Right cardiac atrium (tissue), 5 donors: ENCODE measurements around the gene ARMH3. TPM values are rescaled to one million over a fixed set of nuclear protein-coding genes. Genes with fewer than 3 reads are reported as not detected.

Experiments
- ATAC-seq, 2 donors: fragments of 200-7000 bp; cut with Tn5 transposase; one replicate each; pipeline versions ENCODE4 v1.8.0 to v1.9.1; 2020; ENCODE audit warnings: moderate library complexity in 2 of 2, mild to moderate bottlenecking in 1 of 2
- DNase-seq, 3 donors: peaks; one replicate each; pipeline ENCODE4 v3.0.0-alpha.2; 2020
- H3K27ac ChIP-seq: one replicate; pipeline ENCODE4 v1.5.1; 2013; ENCODE audit warnings: mild to moderate bottlenecking, low read length, control low read depth, moderate library complexity
- H3K27me3 ChIP-seq: one replicate; pipeline ENCODE4 v1.6.1; 2013; ENCODE audit not compliant: control insufficient read depth, insufficient read depth
- H3K4me1 ChIP-seq: one replicate; pipeline ENCODE4 v1.6.1; 2013; ENCODE audit warnings: low read length; ENCODE audit not compliant: control insufficient read depth, insufficient read depth
- H3K4me3 ChIP-seq: one replicate; pipeline ENCODE4 v1.5.1; 2013; ENCODE audit warnings: low read length, control low read depth
- H3K9me3 ChIP-seq: one replicate; pipeline ENCODE4 v1.6.1; 2013; ENCODE audit warnings: low read length; ENCODE audit not compliant: control insufficient read depth
- WGBS: extraction: QIAGEN DNeasy Blood & Tissue Kit; methylation state at CpG from one replicate; pipeline ENCODE4 v1.1.7; 2013; 5-methylcytosine and 5-hydroxymethylcytosine counted together
- intact Hi-C, 4 donors: fragments of 100-400 bp; cut with DNase I; formaldehyde crosslinking; loops; one replicate each; pipeline versions ENCODE4 v1.11.0 to v1.14.0; 2022 to 2023
- polyA plus RNA-seq: library from polyadenylated mRNA; stranded (reverse); fragments of 200-250 nt; gene quantifications from one replicate; pipeline ENCODE4 v1.2.3, GENCODE V29; 2013
- total RNA-seq, 4 donors: library from RNA; stranded (reverse); fragmentation: NEBNext Ultra II Directional; extraction: Animal tissue kit (Norgen Biotek cat#: 25700); gene quantifications; one replicate each; pipeline ENCODE4 v1.2.1, GENCODE V29; 2021
- donor health status: healthy with polysubstance abuse.
- donor health status: DM: no; HTN: yes; CAD: no.
- donor health status: DM: no; HTN: no; CAD: no.
- donor health status: DM: no; HTN: yes; CAD: no; lungs with severe emphysema.
- donor health status: DM: yes; HTN: yes; CAD: no.

ARMH3 gene
- total and polyA plus RNA-seq, 5 donors = 38.1 to 87.3 (median 48.0) TPM

DNA sequence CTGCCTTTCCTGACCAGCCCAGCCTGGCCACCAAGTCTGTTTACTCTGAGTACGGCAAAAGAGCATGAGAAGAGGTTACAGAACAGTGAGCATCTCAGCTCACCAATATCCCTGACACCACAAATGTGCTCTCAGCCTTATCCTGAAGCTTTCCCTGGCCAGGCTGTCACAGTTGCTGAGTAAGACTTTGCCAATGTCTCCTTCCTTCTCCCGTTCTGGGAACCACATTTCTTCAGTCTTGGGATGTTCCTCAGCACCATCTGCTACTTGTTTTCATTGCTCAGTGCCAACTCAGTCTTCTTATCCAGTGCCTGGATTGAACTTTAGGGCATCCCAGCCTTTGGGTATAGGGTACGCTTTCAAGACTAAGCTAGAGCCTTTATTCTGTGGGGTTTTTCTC, 205.2 kb downstream of the ARMH3 start:
- Histone ChIP-seq H3K4me3 (no peak overlapping the region), H3K9me3 (no peaks in the 10 kb centered on the region), H3K4me1 (peaks cover 25% of the 10 kb centered on the region), H3K27ac (peak overlapping the region; percentile 95), H3K27me3 (no peaks in the 10 kb centered on the region)
- DNase-seq = no peak
- 84% methylated on average over 3 of the region's 3 CpGs for WGBS
- intact Hi-C loops = no loop called here
- no peak for ATAC-seq

DNA sequence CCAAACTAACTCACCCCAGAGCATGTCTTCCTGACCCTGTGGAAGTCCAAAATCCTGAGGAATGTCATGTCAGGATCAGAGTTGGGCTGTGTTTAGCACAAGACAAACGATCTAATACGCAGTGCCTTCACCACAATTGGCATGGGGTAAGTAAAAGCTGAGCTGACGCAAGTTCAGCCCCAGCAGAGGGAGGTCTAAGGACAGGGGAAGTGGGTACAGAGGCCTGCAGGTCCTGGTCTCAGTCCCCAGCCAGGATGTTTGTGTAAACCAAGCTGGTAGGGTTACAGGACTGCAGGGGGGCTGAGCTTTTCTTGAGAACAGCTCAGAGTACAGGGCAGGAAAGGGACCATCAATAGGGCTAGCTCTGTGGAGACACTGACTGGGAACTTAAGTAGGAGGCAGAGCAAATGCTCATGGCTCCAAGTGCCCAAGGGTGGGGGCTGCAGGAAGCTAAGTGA, 207.1 kb downstream of the ARMH3 start:
- peaks cover 24% of the 10 kb centered on the region for H3K4me1 ChIP-seq
- no peaks in the 10 kb centered on the region for H3K9me3 ChIP-seq
- intact Hi-C loops = no loop called here
- ATAC-seq (peak; percentile 15 to 33), DNase-seq (no peak)
- H3K27ac ChIP-seq = peak overlapping the region; percentile 26
- H3K27me3 ChIP-seq = no peaks in the 10 kb centered on the region
- no peak overlapping the region for H3K4me3 ChIP-seq
- 55% methylated on average over 3 of the region's 3 CpGs for WGBS

DNA sequence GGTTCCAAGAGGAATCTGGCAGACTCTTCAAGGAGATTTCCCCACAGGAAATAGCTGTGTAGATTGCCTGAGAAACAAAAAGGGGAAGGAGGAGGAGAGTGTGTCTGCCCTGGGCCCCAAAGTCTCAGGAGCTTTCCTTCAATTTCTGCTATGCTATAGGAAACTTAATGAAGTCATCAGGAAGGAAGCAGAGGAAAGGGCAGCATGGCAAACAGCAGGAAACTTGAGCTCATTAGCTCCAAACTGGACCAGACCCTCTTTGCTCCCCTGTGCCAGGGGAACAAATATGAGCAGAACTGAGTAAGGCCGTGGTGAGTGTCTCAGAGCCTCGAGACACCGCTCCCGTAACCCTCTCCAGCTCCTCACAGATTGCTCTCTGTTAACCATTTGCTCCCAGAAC, 207.6 kb downstream of the ARMH3 start:
- peak in 1 of 2 donors; percentile 4 for ATAC-seq
- no peaks in the 10 kb centered on the region for H3K27me3 ChIP-seq
- no peak overlapping the region for H3K4me3 ChIP-seq
- 36% methylated on average over 4 of the region's 4 CpGs for WGBS
- no peaks in the 10 kb centered on the region for H3K9me3 ChIP-seq
- peaks cover 22% of the 10 kb centered on the region for H3K4me1 ChIP-seq
- DNase-seq = no peak
- H3K27ac ChIP-seq = no peak overlapping the region
- intact Hi-C loops = no loop called here

DNA sequence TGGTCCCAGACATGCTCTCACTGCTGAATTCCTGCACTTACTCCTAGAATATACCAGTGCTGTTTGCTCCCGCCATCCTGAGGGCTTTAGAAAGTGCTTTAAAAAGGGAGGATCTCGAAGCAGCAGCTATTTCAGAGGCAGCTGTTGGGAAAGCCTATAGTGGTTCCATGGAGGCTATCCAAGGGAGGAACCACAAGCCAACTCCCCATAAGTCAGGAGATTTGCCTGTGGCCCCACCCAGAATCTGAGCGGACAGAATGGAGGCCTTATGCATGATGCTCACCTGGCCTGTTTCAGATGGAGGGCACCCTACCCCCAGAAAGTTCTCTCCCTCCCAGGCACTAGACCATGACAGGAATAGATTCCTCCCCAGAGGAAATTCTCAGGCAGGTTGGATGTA, 210.1 kb downstream of the ARMH3 start:
- intact Hi-C loops = no loop called here
- DNase-seq (no peak), ATAC-seq (no peak)
- Histone ChIP-seq H3K4me1 (peaks cover 15% of the 10 kb centered on the region), H3K9me3 (no peaks in the 10 kb centered on the region), H3K4me3 (no peak overlapping the region), H3K27ac (no peak overlapping the region), H3K27me3 (no peaks in the 10 kb centered on the region)
- WGBS = 90% methylated on average over 3 of the region's 3 CpGs

DNA sequence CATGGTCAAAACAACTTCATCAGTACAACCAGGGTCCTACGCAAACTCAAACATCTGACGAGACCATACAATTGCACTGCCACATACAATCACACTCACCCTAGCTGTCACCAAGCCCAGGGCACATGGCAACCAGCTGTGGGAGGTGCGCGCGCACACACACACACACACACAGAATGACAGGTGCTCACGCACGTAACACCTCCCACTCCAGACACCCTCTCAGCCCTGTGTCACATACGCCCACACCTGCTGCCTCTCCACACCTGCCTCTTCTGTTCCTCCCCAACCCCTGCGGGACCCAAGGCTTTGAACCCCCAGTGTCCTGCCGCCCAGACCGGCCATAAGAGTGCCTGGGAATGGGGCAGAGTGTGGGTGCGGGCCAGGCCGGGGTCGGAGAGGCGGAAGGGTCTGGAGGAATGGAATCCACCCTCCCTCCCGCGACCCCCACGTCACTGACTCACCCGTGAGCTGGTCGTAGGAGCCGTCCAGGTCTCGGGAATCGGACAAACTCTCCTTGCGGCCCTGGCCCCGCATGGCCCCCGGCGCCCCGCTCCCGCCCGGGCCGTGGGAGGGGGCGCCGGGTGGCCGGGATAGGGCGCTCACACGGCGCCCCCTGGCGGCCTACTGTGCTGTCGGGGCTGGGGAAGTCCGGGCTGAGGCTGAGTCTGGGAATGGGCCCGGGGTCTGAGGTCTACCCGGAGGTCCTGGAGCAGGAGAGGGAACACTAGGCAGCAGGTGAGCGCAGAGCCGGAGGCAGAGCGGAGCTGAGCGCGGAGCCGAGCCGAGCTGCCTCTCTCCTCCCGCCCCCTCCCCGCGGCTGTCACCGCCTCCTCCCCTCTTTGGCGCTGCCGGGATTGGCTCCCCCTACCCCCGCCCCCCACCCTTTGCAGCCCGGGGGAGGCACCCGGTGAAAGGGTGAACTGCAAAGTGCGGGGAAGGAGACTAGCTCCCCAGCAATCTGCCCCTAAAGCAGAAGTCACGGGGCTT, 212.6 kb downstream of the ARMH3 start, which contains the start of gene KCNIP2:
TSS of gene KCNIP2 (minus strand) at position 769 of the 990 bp plus-strand sequence. CDS start at position 537, 232 bp downstream.
- Histone ChIP-seq H3K9me3 (no peaks in the 10 kb centered on the region), H3K4me3 (peak within 1 kb of the TSS; percentile 52), H3K27ac (peak within 1 kb of the TSS; percentile 78), H3K4me1 (peaks cover 2% of the 10 kb centered on the region), H3K27me3 (no peaks in the 10 kb centered on the region)
- intact Hi-C loops = loop anchor here in 3 of 4 donors (5.0 kb wide), 1 partner anchor 44 kb away; no protein-coding TSS in a partner anchor
- ATAC-seq (peak; percentile 43 to 59), DNase-seq (peak; percentile 54 to 89 (median 75))
- 23% methylated on average over 60 of the region's 60 CpGs for WGBS

DNA sequence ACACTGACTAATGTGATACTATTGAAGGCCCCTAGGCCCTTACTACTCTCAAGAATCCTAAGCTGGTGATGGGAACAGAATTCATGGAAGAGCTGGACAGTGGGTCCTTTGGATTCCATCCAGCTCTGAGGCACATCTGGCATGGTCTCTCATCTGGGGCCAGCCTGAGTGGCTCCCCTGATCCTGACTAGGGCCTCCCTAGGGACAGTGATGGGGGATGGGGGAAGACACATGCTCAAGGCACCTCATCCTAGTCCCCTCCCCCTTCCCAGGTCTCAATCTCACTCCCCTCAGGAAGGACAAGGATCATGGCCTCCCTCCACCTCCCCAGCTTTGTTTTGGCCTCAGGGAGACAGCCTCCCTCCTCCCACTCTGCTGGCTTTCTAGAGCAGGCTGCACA, 214.1 kb downstream of the ARMH3 start:
- H3K4me1 ChIP-seq = no peaks in the 10 kb centered on the region
- H3K4me3 ChIP-seq = peak overlapping the region; percentile 52
- no peaks in the 10 kb centered on the region for H3K9me3 ChIP-seq
- intact Hi-C loops = loop anchor here in 3 of 4 donors (2.0 to 5.0 kb wide), 4 partner anchors 45 to 171 kb away; no protein-coding TSS in a partner anchor
- no peak overlapping the region for H3K27ac ChIP-seq
- no peaks in the 10 kb centered on the region for H3K27me3 ChIP-seq
- ATAC-seq = no peak
- no peak for DNase-seq

DNA sequence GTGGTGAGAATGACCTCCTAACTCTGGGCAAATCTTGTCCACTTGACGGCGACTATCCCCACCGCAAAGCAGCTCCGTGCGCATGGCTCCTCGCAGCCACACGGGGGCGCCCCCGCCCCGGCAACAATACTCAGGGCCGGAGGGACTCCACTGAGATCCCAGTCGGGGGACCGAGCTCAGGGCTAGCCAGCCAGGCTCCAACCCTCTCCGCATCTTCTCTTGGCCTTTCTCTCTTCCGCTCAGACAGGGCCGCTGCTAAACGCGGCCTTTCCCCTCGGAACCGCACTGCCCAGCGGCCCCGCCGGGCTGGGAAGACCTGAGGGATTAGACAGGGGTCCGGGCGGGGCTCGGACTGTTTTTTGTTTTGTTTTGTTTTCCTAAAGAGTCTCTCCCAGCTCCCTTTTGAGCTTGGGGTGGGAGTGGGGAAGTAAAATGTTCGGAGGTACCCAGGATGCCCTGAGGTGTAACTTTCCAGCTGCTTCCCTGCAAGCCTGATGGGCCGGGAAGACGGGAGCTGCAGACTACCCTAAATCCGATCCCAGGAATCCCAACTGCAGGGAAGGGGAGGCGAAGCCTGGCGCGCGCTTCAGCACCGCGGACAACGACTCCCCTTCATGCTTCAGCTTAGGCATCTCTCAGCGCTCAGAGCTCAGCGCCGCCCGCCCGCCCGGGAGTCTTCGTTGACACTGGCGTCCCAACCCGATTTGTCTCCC, 215.1 kb downstream of the ARMH3 start:
- WGBS = 2% methylated on average over 46 of the region's 46 CpGs
- intact Hi-C loops = loop anchor here in 3 of 4 donors (2.0 to 5.0 kb wide), 4 partner anchors 46 to 172 kb away; no protein-coding TSS in a partner anchor
- ATAC-seq = peak; percentile 74 to 83
- Histone ChIP-seq H3K4me1 (no peaks in the 10 kb centered on the region), H3K27ac (no peak overlapping the region), H3K27me3 (no peaks in the 10 kb centered on the region), H3K4me3 (peak overlapping the region; percentile 52), H3K9me3 (no peaks in the 10 kb centered on the region)
- peak; percentile 83 to 93 (median 92) for DNase-seq

DNA sequence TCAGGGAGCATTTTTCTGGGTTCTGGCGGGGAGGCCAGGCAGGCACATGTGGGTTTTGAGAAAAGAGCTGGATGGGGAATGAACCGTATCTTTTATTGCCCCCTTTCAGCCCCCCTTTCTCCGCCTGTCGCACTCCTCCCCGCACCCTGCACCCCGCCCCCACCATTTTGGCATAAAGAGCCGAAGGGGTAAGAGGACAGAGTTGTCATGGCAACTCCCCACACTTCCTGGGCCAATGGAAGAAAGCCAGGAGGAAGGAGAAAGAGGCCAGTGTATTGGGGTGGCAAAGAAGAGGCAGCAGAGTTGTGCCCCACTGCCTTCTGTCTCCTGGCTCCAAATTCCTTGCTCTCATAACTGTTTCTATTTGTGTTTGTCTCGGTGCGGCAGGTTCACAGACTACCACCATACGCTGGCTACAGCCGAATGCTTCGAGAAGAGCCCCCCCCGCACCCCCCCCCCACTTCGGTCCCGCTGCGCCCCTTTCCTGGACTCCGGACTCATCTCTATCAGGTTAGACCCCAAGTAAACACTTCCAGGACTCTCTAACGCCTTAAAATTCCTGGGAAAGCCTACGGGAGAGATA, 215.8 kb downstream of the ARMH3 start:
- peak overlapping the region; percentile 5 for H3K27ac ChIP-seq
- H3K9me3 ChIP-seq = no peaks in the 10 kb centered on the region
- no peak for ATAC-seq
- no peaks in the 10 kb centered on the region for H3K27me3 ChIP-seq
- no peak for DNase-seq
- H3K4me1 ChIP-seq = no peaks in the 10 kb centered on the region
- intact Hi-C loops = loop anchor here in 3 of 4 donors (2.0 to 5.0 kb wide), 4 partner anchors 47 to 173 kb away; no protein-coding TSS in a partner anchor
- peak overlapping the region; percentile 39 for H3K4me3 ChIP-seq
- WGBS = 4% methylated on average over 19 of the region's 19 CpGs

DNA sequence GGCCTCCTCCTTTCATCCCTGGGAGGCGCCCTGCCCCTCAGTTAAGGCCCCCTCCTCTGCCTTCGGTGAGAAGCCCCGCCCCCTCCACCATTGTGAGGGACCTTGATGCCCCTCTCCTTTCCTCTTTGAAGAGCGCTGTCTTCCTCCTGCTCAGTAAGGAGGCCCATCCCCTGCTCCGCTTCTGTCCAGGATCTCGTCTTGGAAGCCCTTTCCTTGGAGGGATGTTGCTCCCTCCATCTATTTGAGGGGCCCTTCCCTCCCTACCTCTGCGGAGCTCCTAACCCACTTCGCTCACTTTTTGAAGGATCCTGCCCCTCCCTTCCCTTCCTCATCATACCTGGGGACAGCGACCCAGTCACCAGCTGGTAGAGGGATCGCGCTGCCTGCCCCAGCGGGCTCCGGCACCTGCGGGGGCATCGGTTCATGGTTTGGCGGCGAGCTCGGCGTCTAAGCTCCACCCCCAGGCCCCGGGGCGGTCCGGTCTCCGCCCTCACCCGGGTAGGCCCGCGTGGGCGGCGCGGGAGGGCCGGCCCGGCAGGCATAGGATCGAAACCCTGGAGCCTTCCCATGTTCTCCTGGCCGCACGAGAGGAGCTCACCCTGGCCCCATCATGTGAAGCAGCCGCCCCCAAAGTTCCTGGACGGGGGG, 216.4 kb downstream of the ARMH3 start:
- intact Hi-C loops = loop anchor here (2.0 to 5.0 kb wide), 5 partner anchors 48 to 173 kb away; no protein-coding TSS in a partner anchor
- Histone ChIP-seq H3K4me3 (peak overlapping the region; percentile 39), H3K9me3 (no peaks in the 10 kb centered on the region), H3K4me1 (no peaks in the 10 kb centered on the region), H3K27ac (peak overlapping the region; percentile 26), H3K27me3 (no peaks in the 10 kb centered on the region)
- DNase-seq (peak; percentile 51 to 78 (median 77)), ATAC-seq (peak; percentile 34 to 53)
- WGBS = 11% methylated on average over 36 of the region's 36 CpGs

DNA sequence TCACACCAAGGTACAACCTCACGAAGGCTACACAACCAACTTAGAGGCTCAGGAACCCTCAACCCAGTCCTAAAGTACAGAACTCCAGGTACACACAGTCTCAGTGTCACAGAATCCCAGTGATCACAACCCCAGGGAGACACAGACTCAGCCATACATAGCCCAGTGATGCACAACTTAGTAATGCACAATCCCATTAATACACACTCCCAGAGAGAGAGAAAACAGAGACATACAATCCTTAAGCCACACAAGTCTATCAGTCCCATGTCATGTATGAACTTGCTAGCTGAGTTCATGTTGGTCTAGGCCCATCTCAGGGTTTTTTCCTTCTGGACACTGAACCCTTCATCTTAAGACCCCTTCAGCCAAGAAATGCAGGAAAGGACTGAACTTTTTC, 217.0 kb downstream of the ARMH3 start:
- Histone ChIP-seq H3K27ac (peak overlapping the region; percentile 18), H3K27me3 (no peaks in the 10 kb centered on the region), H3K9me3 (no peaks in the 10 kb centered on the region), H3K4me3 (no peak overlapping the region), H3K4me1 (no peaks in the 10 kb centered on the region)
- DNase-seq (no peak), ATAC-seq (no peak)
- 88% methylated on average over 1 of the region's 1 CpG for WGBS
- intact Hi-C loops = loop anchor here in 1 of 4 donors (5.0 kb wide), 1 partner anchor 168 kb away; no protein-coding TSS in a partner anchor
